GM19035 (cell line): ENCODE results near the gene NUP62.

Experiments
- ATAC-seq: cut with Tn5 transposase; IDR thresholded peaks from one replicate; pipeline ENCODE4 v1.9.1; 2021; ENCODE audit not compliant: unreplicated experiment

Gene NUP62

DNA sequence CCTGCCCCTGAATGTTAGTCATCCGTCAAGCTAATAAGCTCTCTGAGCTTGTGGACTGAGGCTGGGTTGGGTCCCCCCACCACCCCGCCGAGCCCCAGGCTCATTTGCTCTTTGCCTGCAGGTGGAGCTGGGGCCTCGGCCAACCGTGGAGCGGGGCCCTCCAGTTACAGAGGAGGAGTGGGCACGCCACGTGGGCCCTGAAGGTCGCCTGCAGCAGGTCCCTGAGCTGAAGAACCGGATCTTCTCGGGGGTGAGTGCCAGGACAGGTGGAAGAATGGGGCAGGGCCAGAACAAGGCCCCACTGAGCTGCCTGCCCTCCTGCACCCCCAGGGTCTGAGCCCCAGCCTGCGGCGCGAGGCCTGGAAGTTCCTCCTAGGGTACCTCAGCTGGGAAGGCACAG is 46.7 kb downstream of the NUP62 start:
- no peak for ATAC-seq

DNA sequence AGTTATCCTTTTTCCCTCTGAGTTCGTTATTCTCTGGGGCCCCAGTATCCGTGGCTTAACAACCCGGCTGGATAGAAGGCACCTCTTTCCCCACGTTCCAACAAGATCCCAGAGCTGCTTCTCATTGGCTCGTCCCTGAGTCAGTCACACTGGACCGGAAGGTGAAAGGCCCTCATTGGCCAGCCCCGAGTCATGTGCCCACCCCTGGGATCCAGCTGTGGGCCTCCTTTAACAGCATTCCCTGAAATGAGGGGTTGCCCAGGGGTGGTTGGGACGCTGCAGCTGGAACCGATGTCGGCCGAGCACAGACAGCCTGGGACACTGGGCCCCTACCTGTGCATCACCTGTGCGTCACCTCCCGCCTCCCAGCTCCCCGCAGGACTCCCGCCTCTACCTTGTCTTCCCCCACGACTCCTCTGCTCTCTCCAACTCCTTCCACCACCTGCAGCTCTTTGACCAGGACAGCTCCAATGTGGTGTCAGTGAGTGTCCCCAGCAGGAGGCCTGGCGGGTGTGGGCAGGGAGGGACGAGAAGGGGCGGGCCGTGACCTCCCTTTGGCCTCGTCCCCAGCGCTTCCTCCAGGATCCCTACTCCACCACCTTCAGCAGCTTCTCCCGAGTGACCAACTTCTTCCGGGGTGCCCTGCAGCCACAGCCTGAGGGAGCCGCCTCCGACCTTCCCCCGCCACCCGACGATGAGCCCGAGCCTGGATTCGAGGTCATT is 47.5 kb downstream of the NUP62 start:
- no peak for ATAC-seq

DNA sequence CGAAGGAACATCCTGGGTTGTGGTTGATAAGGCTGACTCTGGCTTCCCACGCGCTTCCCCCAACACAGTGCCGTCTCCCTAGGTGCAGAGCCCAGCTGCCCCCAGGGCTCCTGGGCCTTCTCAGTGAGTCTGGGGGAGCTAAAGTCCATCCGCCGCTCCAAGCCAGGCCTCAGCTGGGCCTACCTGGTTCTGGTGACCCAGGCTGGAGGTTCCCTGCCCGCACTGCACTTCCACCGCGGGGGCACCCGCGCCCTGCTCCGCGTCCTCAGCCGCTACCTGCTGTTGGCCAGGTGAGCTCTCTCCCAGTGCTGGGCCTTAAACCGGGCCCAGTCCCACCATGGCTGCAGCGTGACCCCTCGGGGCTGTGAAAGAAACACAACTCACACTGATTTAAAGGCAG is 48.1 kb downstream of the NUP62 start:
- ATAC-seq: no peak

DNA sequence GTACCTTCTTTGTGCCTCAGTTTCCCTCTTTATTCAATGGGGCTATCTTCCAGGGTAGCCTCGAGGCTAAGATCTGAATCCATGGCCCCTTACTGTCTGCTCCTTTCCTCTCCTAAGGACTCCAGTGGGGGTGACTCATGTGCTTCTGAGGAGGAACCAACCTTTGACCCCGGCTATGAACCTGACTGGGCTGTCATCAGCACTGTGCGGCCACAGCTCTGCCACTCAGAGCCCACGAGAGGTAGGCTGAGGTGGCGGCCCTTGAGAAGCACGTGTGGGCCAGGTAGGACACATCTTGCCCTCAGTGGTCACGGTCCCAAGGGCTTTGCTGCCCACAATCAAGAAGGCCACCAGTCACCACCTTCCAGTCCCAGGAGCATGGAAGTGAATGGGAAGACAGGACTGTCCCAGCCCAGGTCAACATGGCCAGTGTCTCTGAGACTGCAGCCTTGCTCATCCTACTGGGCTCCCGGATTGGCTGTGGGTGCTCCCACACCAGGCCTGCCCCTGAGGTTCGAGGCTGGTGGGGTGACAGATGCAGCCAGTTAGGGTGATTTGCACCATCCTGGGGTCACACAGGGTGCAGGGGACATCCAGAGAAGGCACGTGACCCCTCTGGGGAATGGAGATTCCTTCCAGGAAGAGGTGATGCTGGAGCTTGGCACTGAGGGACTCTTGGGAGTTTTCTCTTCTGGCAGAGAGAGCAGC is 49.0 kb downstream of the NUP62 start:
- no peak for ATAC-seq

DNA sequence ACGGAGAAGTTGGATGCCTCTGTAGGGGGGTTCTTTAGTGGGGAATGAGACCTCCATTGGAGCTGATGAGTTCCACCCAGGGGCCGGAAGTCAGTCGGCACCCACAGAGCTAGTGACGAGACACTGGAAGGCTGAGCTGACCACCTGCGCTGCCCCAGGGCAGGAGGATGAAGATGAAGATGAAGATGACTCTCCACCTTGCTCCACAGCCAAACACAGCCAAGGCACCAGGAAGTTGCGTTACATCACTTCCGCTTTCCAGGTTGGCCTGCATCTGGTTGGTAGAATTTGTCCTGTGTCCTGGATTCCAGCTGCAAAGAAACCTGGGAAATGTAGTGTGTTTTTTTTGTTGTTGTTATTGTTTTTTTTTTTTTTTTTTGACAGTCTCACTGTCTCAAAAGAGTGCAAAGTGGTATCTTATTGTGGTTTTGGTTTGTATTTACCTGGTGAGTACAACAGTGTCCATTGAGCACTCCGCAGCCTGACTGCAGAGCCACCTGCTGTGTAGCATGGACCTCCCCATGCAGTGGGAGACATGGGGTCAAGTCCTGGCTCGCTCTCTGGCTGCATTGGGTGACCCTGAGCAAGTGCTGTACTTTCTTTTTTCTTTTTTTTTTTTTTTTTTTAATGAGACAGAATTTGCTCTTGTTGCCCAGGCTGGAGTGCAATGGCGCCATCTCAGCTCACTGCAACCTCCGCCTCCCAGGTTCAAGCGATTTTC is 49.9 kb downstream of the NUP62 start:
- no peak for ATAC-seq

DNA sequence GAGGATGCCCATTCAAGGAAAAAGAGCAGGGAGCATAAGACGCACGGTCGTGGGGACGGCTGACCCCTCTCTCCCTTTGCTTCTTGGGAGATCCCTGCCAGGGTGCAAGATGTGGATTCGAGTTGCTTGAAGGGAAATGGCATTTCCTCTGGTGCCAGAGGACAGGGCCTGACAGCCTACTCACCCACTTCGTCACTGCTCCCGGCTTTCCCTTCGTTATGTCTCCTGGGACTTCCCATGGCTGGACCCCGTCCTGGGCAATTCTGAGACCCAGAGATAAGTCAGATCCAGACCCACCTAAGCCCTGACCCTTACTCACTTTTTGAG is 50.6 kb downstream of the NUP62 start:
- ATAC-seq: no peak

DNA sequence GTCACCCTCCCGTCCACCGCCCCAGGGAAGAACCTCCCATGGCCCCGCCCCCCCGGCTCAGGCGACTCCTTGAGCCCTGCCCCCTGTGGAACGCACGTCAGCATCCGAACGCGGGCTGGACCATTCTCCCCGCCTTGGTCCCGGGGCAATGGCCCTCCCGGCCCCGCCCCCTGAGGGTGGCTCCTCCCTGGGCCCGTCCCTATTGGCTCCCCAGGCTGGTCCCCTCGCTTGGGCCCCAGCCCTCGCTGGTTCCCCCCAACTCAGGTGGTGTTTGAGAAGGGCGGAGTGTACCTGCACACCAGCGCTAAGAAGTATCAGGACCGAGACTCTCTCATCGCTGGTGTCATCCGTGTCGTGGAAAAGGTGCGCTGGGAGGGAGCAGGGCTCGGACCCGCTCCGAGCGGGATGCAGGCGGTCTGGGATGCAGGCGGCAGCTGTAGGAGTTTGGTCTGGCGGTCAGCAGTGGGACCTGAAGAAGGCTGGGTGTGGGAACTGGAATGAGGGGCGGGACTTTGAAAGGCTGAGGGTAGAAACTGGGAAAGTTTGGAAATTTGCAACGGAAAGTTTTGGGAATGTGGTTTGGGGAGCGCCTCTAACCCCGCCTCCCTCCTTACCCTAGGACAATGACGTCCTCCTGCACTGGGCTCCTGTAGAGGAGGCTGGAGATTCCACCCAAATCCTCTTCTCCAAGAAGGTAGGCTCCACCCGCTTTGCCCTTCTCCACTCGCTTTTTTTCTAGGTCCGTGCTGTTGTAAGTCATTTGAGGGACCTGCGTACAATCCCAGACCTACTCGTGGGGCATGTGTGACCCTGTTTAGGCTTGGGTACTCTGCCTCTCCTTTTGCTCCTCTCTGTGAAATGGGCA is 51.2 kb downstream of the NUP62 start:
- ATAC-seq: peak; percentile 46

DNA sequence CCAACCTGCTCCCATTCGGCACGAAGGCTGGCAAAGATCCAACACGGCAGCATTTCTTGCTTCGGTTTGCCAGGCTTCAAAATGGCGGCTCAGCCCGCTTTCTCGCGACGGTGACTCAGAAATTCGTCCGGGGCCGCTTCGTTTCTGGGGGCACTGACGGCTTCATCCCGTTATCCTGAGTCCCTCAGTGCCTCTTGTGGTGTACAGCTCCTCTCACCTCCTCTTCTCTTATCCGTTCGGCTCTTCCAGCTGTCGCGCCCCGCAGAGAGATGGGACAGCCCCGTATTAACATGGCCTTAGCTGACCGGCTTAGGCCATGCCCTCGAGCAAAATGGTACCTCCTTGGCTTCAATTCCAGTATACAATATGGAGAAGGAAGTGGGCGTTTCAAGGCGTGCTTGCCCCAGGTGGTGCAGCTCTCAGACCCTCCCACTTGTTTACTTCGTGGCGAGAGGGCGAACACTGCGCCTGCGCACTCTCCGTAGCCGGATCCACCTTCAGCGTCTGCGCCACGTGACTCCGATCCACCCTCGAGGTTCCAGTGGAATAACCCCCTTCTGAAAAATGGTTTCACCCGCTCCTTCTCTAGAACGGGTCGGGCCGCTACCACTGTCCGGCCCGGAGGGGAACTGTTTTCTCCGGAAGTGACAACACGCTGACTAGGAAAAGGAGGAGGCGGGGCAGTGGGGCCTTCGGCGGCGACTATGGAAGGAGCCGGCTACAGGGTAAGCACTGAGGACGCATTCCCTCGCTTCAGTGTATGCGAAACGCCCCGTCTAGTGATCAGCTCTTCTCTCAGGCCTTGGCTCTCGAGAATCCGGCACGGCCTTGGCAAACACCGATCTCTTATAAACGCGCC is 52.1 kb downstream of the NUP62 start, which contains the start of the genes AKT1S1 and TBC1D17:
Gene AKT1S1 (minus strand): TSS at position 336 of the 859 bp plus-strand sequence. CDS start 4,060 bp downstream, outside the sequence.
Gene TBC1D17 (plus strand): TSS at position 683 of the 859 bp plus-strand sequence. CDS start 22 bp downstream, at position 705.
- ATAC-seq: peak; percentile 69

DNA sequence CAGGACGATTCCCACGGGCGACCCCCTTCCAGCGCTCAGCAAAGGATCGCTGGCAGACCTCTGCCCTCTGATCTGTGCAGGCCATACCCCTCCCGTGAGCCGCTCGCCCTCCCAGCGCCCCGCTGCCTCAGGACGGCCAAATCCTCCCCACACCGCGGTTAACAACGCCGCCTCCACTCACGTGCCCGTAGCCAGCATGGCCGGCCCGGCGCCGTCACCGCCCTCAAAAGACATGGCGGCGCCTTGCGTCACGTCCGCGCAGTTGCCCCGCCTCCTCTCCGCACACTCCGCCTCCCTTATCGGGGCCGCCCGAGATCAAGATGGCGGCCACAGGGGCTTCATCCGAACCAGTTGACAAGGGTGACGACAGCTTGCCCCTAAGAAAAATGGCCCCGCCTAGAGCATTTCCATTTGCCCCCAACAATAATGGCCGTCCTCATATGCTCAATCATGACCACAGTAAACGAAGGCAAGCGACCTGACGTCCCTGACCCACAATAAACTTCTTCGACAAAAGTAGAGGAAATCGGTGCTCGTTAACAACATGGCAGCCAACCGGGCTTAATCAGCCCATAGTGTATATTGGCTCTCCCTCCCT is 52.8 kb downstream of the NUP62 start:
- peak; percentile 51 for ATAC-seq

DNA sequence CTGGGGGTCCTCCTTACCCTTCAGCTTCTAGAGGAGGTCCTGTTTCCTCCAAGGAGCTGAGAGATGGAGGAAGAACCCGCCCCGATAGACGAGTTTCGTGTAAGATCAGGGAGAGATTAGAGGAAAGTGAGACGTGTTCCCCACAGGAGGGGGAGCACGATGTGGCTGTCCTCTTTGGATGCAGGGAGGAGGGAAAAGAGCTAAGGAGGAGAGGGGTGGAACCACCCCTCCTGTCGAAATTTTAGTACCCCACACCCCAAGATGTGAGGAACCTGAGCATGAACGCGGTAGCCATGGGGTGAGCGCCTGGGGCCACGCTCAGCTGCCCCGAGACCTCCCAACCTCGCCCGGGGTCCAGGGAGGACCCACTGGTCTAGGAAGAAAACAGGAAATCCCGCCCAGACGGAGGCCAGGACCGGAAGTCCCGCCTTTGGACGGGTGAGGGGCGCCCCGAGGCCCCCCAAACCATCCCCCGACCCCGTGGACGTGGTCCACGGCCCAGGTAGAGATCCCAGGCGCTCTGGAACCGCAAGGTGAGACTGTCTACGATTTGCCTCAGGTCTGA is 53.4 kb downstream of the NUP62 start:
- ATAC-seq: no peak

DNA sequence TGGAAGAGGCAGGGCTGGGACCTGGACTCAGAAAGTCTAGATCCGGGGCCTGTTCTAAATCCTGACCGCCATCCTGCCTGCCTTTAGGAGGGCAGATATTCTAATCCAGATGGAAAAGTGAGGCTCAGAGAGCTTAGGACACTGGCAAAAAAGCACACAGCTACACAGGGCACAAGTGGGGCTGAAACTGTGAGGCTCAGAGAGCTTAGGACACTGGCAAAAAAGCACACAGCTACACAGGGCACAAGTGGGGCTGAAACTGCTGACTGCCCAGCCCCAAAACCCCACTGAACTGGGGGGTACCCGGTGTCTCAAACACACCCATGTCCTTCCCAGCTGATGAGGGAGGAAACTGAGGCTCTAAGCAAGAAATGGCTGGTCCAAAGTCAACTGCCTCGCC is 54.1 kb downstream of the NUP62 start:
- ATAC-seq: no peak

DNA sequence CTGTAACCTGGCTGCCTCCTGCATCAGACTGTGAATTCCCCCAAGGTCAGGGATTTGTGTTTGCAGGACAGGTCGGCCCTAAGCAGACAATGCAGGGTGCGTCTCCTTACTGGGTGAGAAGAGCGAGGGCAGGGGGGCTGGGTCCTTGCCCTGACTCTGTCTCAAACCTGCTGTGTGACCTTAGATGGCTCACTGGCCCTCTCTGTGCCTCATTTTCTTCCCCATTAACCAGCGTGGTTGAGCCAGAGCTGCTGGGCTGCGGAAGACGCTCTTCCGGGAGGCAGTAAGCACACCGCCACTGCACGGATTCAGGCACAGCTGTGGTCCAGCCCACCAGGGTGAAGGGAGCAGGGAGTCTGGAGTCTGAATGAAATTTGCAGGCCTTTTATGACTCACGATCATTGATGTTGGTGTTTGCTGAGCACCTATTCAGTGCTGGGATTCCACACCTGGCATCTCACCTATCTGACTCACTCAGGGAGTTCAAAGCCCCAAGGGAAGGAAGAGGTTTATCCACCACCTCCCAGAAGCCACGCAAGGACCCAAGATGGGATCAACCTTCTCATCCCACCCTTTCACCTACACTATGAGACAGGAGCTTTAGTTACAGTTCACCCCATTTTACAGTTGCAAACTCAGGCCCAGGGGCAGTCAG is 54.7 kb downstream of the NUP62 start:
- no peak for ATAC-seq

DNA sequence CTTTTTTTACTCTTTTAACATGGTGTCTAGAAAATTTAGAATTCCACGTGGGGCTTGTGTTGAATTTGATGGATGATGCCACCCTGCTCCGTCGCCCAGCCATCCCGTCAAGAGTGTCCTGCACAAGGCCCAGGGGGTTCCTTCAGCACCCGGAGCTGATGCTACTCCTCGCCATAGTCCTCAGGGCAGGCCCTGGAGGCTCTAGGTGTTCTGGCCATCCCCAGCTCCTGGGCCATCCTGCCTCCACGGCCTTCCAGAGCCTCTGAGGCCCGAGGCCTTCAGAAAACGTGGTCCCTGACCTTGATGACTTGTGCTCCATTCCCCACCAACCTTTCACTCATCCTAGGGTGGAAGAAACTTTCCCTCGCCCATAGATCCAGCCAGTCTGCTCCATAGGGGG is 55.5 kb downstream of the NUP62 start:
- ATAC-seq: no peak

DNA sequence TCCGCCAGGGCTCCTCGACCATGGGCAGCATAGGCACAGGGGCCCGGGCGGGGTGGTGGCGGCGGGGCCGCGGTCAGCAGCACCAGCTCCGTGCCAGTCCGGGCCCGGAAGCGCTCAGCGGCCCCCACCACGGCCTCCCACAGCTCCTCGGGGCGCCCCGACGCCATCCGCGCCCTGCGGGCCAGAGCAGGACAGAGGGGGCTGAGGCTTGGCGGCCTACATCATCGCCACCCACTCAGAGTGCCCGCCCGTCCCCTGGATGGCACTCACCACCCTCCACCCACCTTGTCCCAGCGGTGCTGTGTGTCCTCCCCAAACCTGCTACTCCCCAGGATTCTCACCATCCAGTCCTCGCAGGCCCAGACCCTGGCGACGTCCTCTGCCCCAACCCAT is 56.2 kb downstream of the NUP62 start:
- no peak for ATAC-seq

DNA sequence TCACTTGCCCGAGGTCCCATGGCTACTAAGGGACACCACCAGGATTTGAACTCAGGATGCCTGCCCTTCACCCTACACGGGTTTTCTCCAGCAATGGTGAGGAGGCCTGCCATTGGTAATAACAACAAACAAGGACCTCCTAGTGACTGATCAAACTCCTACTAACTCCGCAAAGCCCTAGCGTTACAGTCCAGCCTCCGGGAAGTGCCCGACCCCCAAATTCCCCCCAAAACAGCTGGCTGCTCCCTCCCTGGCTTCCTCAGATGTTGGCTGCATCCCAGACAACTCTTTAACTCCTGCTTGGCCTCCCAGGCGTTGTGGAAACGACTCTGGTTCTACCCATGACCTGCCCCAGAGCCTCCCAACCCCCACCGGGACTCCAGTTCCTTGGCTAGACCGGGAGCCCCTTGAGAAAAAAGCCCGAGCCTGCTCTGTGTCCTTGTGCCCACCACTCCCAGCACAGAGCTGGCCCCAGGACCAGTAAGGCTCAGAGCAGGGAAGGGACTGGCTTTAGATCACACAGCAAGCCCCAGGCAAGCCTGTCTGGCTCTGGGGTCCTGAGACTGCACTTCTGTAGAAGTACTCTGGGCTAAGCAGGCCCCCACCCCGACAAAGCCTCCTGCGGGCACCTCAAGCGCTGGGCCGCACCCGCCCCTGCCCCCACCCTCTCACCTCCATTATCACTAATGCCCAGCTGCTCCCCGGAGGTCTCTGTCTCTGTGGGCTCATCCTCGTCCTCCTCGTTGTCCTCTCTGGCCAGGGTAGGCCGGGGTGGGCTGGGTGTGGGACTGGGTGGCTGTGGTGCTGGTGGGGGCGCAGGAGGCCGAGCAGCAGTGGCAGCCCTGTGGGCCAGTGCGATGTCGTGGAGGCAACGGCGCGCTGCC is 56.8 kb downstream of the NUP62 start:
- ATAC-seq: no peak

DNA sequence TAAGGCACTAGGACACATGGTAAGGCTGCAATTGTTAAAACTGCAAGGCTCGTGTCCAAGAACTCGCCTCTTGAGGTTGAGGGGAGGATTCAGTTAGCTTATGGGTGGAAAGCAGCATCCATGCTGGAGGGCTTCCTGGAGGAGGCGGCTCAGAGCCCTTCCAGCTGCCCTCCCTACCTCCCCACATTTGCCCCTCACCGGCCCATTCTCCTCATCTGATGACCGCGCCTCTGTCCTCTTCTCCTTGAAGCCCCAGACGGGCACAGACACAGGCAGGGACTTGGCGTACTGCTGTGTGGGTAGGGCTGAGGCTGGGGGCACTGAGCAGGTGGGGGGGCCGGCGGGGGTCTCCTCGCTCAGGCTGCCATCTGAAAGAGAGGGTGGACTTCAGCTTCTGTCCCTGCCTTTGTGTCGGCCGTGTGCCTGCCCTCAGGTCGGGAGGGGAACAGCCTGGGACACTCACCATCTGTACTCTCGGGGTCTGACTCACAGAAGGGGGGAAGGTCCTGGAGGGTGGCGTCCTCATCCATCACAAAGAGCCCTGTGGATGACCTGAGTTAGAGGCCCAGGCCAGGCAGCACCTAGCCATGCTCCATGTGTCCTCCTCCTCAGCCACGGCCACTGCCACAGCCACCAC is 57.8 kb downstream of the NUP62 start:
- ATAC-seq: no peak

DNA sequence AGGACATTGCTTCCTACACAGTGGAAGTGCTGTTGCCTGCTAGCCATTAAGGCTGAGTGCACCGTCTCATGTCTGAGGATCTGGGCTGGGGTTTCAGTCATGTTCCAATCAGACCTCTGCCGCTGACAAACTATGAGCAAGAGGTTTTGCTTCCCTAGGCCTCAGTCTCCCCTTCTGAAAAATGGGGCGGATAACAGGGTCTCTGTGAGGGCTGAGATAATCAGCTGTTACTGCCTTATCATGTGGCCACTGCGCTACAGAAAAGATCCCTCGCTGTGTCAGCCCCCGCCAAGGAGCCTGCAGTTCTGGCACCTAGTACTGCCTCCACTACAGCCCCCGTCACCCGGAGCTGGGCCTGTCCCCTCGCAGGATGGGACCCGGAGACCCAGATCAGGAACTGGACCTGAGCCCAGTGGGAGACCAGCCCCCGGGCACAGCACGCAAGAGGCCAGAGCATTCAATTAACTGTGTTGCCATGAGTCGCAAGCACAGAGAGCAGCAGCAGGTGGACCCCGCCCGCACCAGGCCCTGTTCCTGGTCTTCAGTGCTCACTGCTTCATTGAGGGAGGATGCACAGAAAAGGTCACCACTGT is 58.9 kb downstream of the NUP62 start:
- ATAC-seq: no peak
